CD4-positive, alpha-beta T cell treated with Interleukin-10 for 1 hour (primary cell): Measurements from ENCODE around the gene TRIM44.

Experiments
- DNase-seq: peaks from one replicate; pipeline ENCODE4 v3.0.0-alpha.2; 2020

The TRIM44 gene

GRCh38 chr11:35798423-35798822, 135.8 kb downstream of the TRIM44 start:
- no peak for DNase-seq

- no peak for DNase-seq
Observed at GRCh38 chr11:35798983-35799382, 136.4 kb downstream of the TRIM44 start.

DNA sequence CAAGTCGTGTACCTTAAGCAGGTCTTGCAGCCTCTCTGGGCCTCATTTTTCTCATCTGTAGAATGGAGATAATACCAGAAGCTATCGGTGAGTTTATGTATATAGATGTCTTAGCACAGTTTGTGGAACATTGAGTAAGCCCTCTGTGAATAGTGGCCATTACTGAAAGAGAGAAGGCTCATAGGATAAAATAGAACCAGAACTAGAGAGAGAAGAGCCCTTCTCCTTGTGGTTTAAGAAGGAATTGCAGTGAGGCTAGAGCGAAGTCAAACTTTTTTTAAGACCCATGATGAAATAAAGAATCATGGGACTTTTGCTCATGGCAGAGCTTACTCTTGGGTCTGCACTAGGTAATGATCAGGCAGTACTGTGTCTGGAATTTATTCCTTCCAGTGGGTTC, 137.1 kb downstream of the TRIM44 start:
- DNase-seq, result no peak

DNA sequence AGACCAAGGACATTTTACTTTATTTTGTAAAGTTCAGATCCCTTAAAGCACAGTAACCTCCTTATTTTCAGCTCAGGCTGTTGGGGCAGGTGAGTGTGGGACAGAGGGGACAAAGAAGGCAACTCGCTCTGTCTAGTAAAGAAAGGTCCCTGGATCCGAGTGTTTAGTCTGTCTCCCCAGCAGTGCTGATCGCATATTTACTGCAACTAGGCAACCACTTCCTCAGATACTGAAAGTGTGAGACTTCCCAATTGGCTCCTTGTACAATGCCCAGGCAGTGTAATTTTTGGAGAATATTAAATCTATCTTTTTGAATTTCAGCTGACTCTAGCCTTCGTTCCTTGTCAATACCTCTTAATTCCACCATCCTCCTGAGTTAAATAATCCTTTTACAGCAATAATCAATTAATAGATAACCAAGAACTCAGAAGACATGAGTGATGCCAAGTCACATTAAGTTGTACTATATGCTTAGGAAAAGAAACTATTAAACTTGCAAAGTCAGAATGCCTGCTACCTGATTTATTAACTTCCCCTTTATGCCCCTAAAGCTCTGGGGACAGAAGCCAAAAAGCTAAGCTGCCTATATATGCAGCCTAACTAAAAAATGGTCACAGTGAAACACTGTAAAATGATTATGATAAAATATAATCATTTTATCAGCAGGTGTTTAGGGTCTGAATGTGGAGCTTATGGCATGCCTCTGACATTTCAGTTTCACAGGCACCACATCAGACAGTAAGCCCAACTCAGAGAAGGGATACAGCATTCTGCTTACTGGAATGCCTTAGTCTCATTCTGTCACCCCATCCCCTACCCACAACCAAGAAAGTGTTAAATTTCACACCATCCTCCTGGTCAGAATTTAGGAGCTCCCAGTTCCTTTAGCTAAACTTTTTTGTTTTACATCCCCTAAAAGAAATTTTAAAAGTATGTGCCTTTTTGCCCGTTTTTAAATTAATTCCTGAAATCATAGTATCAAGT, 138.7 kb downstream of the TRIM44 start:
- no peak for DNase-seq

- DNase-seq, result no peak
Observed at GRCh38 chr11:35802221-35802620, 139.6 kb downstream of the TRIM44 start.

DNA sequence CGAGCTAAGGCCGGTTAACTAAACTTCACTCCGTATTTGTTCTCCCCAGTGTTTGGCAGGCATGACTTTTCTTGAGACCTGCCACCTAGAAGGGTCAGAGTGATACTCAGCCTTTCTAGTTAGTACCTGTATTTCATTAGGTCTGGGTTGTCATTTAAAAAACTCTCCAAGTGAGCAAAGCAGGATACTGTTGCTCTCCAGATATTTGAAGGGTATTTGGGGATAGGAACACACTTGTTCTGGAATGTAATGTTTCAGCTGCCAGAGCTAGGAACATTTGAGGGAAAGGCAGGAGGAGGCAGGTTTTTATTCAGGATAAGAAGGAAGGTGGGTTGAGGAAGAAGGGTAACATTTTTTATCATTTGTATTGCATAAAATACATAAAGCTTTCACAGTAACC, 140.1 kb downstream of the TRIM44 start:
- DNase-seq, result no peak

DNA sequence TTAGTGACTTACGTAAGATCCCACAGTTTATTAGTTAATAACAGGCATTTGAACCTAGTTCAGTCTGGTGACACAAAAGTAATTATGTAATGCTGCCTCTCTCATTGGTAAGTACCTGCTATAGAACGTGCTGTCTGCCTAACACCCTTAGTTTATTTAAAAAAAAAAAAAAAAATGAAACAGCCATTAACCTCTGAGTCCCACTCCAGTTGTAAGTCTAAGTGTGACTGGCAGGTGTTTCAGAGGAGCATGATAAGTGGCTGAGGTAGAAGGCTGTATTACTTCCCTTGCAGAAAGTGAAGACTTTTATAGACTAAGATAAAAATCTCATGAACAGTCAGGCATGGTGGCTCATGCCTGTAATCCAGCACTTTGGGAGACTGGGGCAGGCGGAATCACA, 140.5 kb downstream of the TRIM44 start:
- DNase-seq, result no peak

- DNase-seq, result no peak
Observed at GRCh38 chr11:35804451-35805040, 142.0 kb downstream of the TRIM44 start.

GRCh38 chr11:35809561-35809960, 147.0 kb downstream of the TRIM44 start:
- no peak for DNase-seq

- DNase-seq, result no peak
Observed at GRCh38 chr11:35810045-35810645, 147.6 kb downstream of the TRIM44 start.

DNA sequence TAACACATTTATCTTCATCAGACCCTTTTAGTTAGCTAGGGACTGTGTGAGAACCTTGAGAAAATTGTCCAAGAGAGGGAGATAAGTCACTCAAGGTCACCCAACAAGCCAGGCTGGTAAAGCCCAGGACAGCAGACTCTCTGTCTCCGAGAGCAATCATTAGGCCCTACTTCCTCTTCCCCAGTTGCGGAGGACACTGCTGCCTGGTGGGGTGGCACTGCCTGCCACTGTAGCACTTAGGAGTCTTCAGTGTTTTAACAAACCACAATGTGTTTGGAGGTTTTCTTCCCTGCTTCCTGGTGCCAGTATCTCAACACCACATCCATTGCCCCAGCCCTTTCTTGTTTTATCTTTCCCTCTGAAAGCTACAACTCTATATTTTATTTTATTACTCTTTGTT, 149.2 kb downstream of the TRIM44 start:
- DNase-seq, result no peak

GRCh38 chr11:35812828-35813227, 150.3 kb downstream of the TRIM44 start:
- DNase-seq, result no peak

DNA sequence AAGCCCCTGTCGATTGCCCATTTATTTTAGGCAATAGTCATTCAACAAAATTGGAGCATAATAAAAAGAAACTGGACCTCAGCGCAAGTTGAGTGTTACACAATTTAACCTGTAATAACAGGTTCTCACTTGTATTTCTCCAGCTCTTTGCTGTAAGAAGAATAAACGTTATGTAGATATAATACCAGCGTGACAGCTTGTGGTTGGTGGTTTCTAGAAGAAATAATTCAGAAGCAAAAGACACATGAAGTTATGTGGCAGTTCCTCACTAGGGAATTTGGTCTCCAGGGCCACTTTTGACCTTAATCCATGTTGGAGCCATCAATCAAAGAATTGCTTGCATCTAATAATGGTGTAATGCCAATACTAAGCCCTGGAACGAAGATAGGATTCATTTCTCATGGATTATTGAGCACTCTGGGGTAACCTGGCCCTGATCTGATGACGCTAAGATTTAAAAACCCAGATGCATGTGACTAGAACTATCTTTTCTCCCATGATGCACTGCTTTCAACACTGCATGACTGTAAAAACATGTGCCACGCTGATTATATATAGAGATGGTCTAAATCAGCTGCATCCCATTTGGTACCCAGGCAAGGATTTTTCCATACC, 151.6 kb downstream of the TRIM44 start:
- no peak for DNase-seq

- no peak for DNase-seq
Observed at GRCh38 chr11:35814720-35815305, 152.2 kb downstream of the TRIM44 start.

GRCh38 chr11:35815556-35816315, 153.2 kb downstream of the TRIM44 start:
- DNase-seq, result no peak

DNA sequence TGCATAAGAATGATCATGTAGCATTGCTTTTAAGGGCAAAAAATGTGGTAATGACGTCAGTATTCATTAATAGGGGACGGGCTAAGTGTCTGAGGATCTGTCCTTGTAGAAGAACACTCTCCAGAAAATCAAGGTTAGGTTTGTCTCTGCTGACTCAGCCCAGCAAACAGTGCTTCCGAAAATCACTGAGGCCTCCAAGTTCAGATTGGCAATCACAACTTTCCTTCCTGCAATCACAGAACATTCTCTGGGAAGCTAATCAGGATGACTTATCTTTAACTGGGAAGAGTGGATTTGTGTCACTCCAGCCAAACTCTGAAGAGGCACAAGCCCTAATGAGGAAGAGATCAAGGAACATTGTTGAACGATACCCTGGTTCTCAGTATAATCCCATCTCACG, 158.0 kb downstream of the TRIM44 start:
- no peak for DNase-seq

DNA sequence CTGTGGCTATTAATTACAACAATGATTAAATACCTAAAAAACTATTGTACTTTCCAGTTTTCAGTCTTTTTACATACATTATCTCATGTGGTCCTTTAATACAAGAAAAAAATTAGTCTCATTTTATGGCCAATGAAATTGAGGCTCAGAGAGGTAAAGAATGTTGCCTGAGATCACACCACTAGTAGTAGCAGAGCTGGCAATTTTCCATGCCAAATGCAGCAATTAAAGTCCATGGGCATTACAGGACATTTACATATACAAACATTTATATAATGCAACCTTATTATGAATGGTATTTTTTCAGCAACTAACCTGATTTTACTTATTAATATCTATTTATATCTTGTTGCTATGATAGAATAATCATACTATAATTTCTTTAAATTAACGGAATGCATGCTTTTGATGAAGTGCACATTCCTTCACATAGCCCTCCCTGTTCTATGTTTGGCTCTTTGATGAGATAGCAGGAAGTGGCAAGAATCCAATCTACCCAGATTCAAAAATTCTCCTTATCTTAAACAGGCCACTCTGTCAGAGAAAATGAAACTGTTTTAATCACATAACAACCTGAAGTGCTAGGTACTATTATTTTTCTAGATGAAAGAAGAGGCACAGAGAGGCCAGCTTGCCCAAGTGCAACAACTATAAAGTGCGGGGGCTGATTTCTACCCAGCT, 160.4 kb downstream of the TRIM44 start:
- no peak for DNase-seq

DNA sequence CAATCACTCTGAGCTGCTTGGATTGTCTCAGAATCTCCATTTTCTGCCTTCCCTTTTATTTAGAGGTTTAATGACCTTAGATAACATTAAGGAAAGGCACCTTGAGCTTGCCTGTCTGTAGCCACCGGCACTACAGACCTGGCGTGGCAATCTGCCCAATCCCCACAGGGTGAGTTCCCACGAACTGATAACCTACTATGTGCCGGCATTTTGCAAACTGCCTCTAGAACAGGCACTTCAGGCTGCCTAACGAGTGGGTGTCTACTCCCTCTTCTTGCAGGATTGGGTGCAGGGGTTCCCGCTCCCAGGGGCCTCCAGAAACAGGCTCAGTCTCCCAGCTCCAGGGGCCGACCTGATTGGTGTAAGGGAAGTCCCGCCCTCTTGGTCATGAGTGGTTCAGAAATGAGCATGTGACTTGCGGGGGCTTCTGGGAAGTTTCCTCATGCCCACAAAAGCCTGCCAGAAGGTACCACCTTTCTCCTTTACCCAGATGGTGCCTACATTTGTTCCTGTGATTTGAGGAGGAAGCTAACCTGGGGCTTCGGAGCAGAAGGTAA, 161.2 kb downstream of the TRIM44 start:
- DNase-seq, result no peak

DNA sequence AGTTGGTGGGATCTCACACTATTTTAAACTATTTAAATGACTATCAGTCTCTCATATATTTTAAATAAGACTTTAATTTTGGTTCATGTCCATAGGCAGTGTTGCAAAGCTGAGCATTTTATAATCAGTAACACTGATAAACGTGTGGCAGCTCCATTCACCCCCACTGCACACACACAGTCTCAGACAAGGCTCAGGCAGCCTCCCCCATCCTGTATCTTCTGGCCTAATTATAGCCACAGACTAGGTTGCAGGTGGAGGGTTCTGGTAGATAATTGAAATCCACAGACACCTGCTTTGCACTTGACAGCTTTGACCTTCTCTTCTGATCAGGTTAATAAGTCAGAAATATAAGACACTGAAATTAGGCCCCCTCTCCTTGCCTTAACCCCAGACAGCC, 162.8 kb downstream of the TRIM44 start:
- DNase-seq, result no peak

GRCh38 chr11:35826006-35826405, 163.4 kb downstream of the TRIM44 start:
- no peak for DNase-seq

DNA sequence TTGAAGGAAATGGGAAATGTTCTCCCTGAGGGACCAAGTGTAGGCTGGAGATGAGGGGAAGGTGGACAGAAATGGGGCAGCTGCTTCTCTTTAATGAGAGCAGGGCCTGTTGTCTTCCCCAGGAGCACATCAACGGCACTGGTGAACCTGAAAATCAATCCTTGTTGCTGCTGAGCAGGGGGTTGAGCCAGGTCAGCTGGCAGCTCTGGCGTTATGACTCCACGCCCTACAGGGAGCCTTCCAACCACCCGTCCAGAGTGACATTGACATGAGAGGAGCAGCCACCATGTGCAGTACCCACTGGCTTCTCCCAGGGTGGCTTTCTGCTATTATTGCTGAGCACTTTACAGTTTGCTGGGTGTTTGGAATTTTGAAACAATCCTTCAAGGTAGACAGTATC, 164.4 kb downstream of the TRIM44 start:
- DNase-seq, result no peak
